CD4-positive, alpha-beta T cell (primary cell): ENCODE results near the gene U2AF2. TPM values are rescaled to one million over a fixed set of nuclear protein-coding genes. Genes with fewer than 3 reads are reported as not detected.

Experiments used
- ATAC-seq: fragments of 200-7000 bp; cut with Tn5 transposase; one replicate; pipeline ENCODE4 v1.10.0; 2022; ENCODE audit warnings: mild to moderate bottlenecking; ENCODE audit not compliant: poor library complexity
- CTCF ChIA-PET: fragments of 350-600 bp; sonication (Branson Sonifier 250); formaldehyde crosslinking; loops from one replicate; lab custom pipeline; 2021; ENCODE audit warnings: antibody characterized with exemption, inconsistent platforms; lab: Charles Lee
- POLR2A ChIA-PET: fragments of 350-600 bp; sonication (Branson Sonifier 250); formaldehyde crosslinking; loops from one replicate; lab custom pipeline; 2021; ENCODE audit warnings: antibody characterized with exemption, inconsistent platforms; lab: Charles Lee
- DNase-seq, 14 experiments: peaks; one replicate each; pipeline ENCODE4 v3.0.0-alpha.2; 2013 to 2020; ENCODE audit warnings: mixed read lengths in 2 of 14
- H3K27ac ChIP-seq, 2 donors: one replicate each; pipeline versions ENCODE4 v1.5.1 to v1.7.0; 2013; ENCODE audit warnings: low read length in 2 of 2, low read depth in 1 of 2, mild to moderate bottlenecking in 1 of 2
- H3K27me3 ChIP-seq, 2 experiments: 1 replicate in 1 of 2; 2 replicates in 1 of 2; pipeline versions ENCODE4 v1.6.1 to v1.7.0; 2013; ENCODE audit warnings: low read length in 2 of 2, control low read depth in 1 of 2, mild to moderate bottlenecking in 1 of 2, moderate library complexity in 1 of 2; ENCODE audit not compliant: insufficient read depth in 2 of 2, control insufficient read depth in 1 of 2
- H3K36me3 ChIP-seq: one replicate; pipeline ENCODE4 v1.6.1; 2013; ENCODE audit warnings: low read length, control low read depth; ENCODE audit not compliant: insufficient read depth
- H3K4me1 ChIP-seq: one replicate; pipeline ENCODE4 v1.6.1; 2013; ENCODE audit warnings: low read length, control low read depth; ENCODE audit not compliant: insufficient read depth
- H3K4me3 ChIP-seq: one replicate; pipeline ENCODE4 v1.5.1; 2013; ENCODE audit warnings: mild to moderate bottlenecking, low read length, moderate library complexity
- H3K9me3 ChIP-seq, 2 experiments: 1 replicate in 1 of 2; 2 replicates in 1 of 2; pipeline versions ENCODE4 v1.6.1 to v1.7.0; 2013; ENCODE audit warnings: low read length in 2 of 2, mild to moderate bottlenecking in 2 of 2, control low read depth in 1 of 2, moderate library complexity in 1 of 2; ENCODE audit not compliant: control insufficient read depth in 1 of 2, insufficient read depth in 1 of 2
- H3K27ac Mint-ChIP-seq: one replicate; pipeline ENCODE4 v1.8.0; 2020; ENCODE audit warnings: mixed read lengths
- H3K27me3 Mint-ChIP-seq: one replicate; pipeline ENCODE4 v1.8.0; 2021; ENCODE audit warnings: mixed read lengths
- H3K36me3 Mint-ChIP-seq: one replicate; pipeline ENCODE4 v1.8.0; 2021; ENCODE audit warnings: low read depth, mixed read lengths
- H3K4me1 Mint-ChIP-seq: one replicate; pipeline ENCODE4 v1.8.0; 2021; ENCODE audit warnings: low read depth, mixed read lengths
- H3K4me3 Mint-ChIP-seq: one replicate; pipeline ENCODE4 v1.8.0; 2020; ENCODE audit warnings: mild to moderate bottlenecking, mixed read lengths
- H3K9me3 Mint-ChIP-seq: one replicate; pipeline ENCODE4 v1.8.0; 2020; ENCODE audit warnings: mixed read lengths
- intact Hi-C, 2 experiments: fragments of 100-400 bp; cut with DNase I in 1 of 2; cut with micrococcal nuclease in 1 of 2; formaldehyde crosslinking; loops; one replicate each; pipeline versions ENCODE4 v1.15.1 to v1.9.0; 2023 to 2025; cut with DNase I, micrococcal nuclease
- total RNA-seq, 174 experiments: library from RNA in 2 of 174; stranded (reverse) in 2 of 174; gene quantifications; one replicate each; pipeline ENCODE4 v1.2.3 and lab custom pipeline; 2021 to 2026
- TF ChIP-seq, protein P1 (sequence below): fragments of 200-600 bp; IDR thresholded peaks from one replicate; pipeline ENCODE4 v1.8.0; 2022; ENCODE audit warnings: antibody characterized with exemption, mild to moderate bottlenecking

Gene U2AF2
- total RNA-seq, 2 experiments from 2014 or later: 209 to 212 TPM

DNA sequence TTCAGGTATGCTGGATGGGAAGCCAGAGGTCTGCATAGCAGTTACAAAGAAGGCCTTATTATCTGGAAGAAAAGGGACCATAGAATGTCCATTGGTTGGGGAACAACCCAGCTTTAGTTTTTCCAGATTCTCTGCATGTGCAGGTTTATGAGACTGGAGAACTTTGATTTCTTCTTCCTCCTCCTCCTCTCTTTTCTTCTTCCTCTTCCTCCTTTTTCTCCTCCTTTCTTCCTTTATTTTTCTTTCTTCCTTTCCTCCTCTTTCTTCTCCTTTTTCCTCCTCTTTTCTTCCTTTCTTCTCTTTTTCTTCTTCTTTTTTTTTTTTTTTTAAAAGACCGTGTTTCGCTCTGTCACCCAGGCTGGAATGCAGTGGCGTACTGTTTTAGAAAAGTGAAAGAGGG lies 51.1 kb downstream of the U2AF2 start:
- Mint-ChIP-seq H3K4me3 (no peak overlapping the region), H3K36me3 (peaks cover 4% of the 10 kb centered on the region), H3K9me3 (no peaks in the 10 kb centered on the region), H3K4me1 (peaks cover 10% of the 10 kb centered on the region), H3K27me3 (no peaks in the 10 kb centered on the region), H3K27ac (no peak overlapping the region)
- TF ChIP-seq, protein P1, sequence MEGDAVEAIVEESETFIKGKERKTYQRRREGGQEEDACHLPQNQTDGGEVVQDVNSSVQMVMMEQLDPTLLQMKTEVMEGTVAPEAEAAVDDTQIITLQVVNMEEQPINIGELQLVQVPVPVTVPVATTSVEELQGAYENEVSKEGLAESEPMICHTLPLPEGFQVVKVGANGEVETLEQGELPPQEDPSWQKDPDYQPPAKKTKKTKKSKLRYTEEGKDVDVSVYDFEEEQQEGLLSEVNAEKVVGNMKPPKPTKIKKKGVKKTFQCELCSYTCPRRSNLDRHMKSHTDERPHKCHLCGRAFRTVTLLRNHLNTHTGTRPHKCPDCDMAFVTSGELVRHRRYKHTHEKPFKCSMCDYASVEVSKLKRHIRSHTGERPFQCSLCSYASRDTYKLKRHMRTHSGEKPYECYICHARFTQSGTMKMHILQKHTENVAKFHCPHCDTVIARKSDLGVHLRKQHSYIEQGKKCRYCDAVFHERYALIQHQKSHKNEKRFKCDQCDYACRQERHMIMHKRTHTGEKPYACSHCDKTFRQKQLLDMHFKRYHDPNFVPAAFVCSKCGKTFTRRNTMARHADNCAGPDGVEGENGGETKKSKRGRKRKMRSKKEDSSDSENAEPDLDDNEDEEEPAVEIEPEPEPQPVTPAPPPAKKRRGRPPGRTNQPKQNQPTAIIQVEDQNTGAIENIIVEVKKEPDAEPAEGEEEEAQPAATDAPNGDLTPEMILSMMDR: no peak
- Histone ChIP-seq H3K36me3 (no peaks in the 10 kb centered on the region), H3K27me3 (no peaks in the 10 kb centered on the region), H3K9me3 (peaks cover 0 to 8% of the 10 kb centered on the region in 2 experiments), H3K4me1 (no peaks in the 10 kb centered on the region), H3K4me3 (no peak overlapping the region), H3K27ac (no peak overlapping the region)
- CTCF ChIA-PET: no interaction called here
- POLR2A ChIA-PET: no interaction called here
- intact Hi-C loops: no loop called here
- DNase-seq (no peak), ATAC-seq (no peak)

DNA sequence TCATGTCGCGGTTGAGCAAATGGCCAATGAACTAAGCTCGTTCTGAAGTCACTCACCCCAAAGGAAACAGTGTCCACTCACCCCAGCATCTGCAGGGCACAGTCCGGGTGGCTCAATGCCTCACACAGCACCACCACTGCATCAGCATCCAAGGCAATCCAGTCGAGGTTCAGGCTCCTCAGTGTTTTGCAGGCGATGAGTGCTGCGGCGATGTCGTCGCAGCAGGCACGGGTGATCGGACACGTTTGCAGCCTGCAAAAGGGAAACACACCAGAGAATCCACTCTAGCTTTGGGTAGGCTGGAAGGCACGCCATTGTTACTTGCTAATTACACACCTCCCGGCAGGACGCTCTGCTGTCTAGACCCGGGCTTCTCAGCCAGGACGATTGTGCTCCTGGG lies 56.9 kb downstream of the U2AF2 start:
- Histone ChIP-seq H3K4me1 (no peaks in the 10 kb centered on the region), H3K36me3 (no peaks in the 10 kb centered on the region), H3K27ac (no peak overlapping the region), H3K4me3 (no peak overlapping the region), H3K9me3 (peaks cover 0 to 5% of the 10 kb centered on the region in 2 experiments), H3K27me3 (peaks cover 0 to 3% of the 10 kb centered on the region in 2 experiments)
- Mint-ChIP-seq H3K9me3 (peaks cover 6% of the 10 kb centered on the region), H3K27ac (no peak overlapping the region), H3K4me3 (no peak overlapping the region), H3K4me1 (peaks cover 7% of the 10 kb centered on the region), H3K27me3 (peaks cover 6% of the 10 kb centered on the region), H3K36me3 (no peaks in the 10 kb centered on the region)
- TF ChIP-seq, protein P1: no peak
- no peak for DNase-seq
- POLR2A ChIA-PET: no interaction called here
- CTCF ChIA-PET: no interaction called here
- intact Hi-C loops: no loop called here
- no peak for ATAC-seq

DNA sequence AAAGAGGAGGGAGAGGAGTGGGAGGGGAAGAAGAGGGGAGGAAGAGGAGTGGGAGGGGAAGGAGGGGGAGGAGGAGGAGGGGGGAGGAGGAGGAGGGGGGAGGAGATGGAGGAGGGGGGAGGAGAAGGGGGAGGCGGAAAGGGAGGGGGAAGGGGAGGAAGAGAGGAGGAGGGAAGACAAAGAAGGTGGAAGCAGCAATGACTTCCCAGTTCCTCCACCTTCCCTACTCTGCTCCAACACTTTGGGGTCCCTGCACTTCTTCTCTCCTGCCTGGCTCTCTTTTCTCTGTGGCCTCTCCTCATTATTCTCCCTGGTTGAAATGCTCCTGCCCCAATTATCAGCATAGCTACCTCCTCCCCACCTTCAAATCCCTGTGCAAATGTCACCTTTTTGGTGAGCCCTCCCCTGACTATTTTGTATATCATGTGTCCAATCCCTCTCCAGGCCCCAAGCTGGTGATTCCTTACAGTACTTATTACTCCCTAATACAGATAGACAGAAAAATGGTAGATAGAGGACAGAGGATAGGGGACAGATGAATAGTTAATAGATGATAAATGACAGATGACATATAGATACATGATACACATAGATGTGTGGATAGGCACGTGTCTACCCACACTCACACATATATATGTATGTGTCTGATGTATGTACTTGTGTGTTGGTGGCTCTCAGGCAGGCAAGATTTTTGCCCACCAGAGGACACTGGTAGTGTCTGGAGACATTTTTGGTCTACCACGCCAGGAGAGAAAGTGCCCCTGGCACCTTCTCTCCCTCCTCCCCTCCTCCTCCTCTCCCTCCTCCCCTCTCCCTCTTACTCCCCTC lies 58.2 kb downstream of the U2AF2 start:
- H3K4me1 Mint-ChIP-seq: peaks cover 7% of the 10 kb centered on the region
- H3K27me3 Mint-ChIP-seq: peaks cover 19% of the 10 kb centered on the region
- H3K4me1 ChIP-seq: no peaks in the 10 kb centered on the region
- H3K27me3 ChIP-seq: peaks cover 8 to 9% of the 10 kb centered on the region in 2 experiments
- POLR2A ChIA-PET: no interaction called here
- intact Hi-C loops: no loop called here
- H3K27ac Mint-ChIP-seq: no peak overlapping the region
- no peaks in the 10 kb centered on the region for H3K36me3 Mint-ChIP-seq
- TF ChIP-seq, protein P1: no peak
- no peak overlapping the region for H3K27ac ChIP-seq
- no peak overlapping the region for H3K4me3 Mint-ChIP-seq
- peaks cover 0 to 5% of the 10 kb centered on the region in 2 experiments for H3K9me3 ChIP-seq
- no peak for ATAC-seq
- CTCF ChIA-PET: no interaction called here
- no peak for DNase-seq
- H3K36me3 ChIP-seq: no peaks in the 10 kb centered on the region
- H3K4me3 ChIP-seq: no peak overlapping the region
- H3K9me3 Mint-ChIP-seq: peaks cover 6% of the 10 kb centered on the region
